Heart right ventricle (tissue), 16 donors: ENCODE measurements around the gene PLEKHG5. TPM values are rescaled to one million over a fixed set of nuclear protein-coding genes. Genes with fewer than 3 reads are reported as not detected.

Experiments
- ATAC-seq, 8 donors: fragments of 200-7000 bp; cut with Tn5 transposase; one replicate each; pipeline ENCODE4 v1.9.1; 2020; ENCODE audit warnings: mild to moderate bottlenecking in 8 of 8, moderate library complexity in 8 of 8, moderate number of reproducible peaks in 1 of 8
- DNase-seq, 2 donors: peaks; one replicate each; pipeline ENCODE4 v3.0.0-alpha.2; 2020
- H3K27ac ChIP-seq, 10 donors: fragments of 200-600 bp; sonication (generic) in 2 of 10; one replicate each; pipeline versions ENCODE4 v1.5.0 to v1.8.0; 2020 to 2022; ENCODE audit warnings: mild to moderate bottlenecking in 3 of 10
- H3K27me3 ChIP-seq, 7 donors: fragments of 200-600 bp; one replicate each; pipeline ENCODE4 v1.8.0; 2021 to 2022; ENCODE audit warnings: mild to moderate bottlenecking in 2 of 7
- H3K36me3 ChIP-seq, 9 donors: fragments of 200-600 bp; sonication (generic) in 1 of 9; one replicate each; pipeline versions ENCODE4 v1.5.0 to v1.8.0; 2020 to 2022; ENCODE audit warnings: mild to moderate bottlenecking in 2 of 9
- H3K4me1 ChIP-seq, 9 donors: fragments of 200-600 bp; sonication (generic) in 1 of 9; one replicate each; pipeline versions ENCODE4 v1.5.0 to v1.8.0; 2020 to 2022; ENCODE audit warnings: mild to moderate bottlenecking in 4 of 9
- H3K4me3 ChIP-seq, 10 donors: fragments of 200-600 bp; sonication (generic) in 2 of 10; one replicate each; pipeline versions ENCODE4 v1.5.0 to v1.8.0; 2020 to 2022; ENCODE audit warnings: mild to moderate bottlenecking in 7 of 10, moderate library complexity in 2 of 10
- H3K9me3 ChIP-seq, 11 donors: fragments of 200-600 bp in 10 of 11; sonication (generic) in 2 of 11; one replicate each; pipeline versions ENCODE4 v1.5.0 to v1.8.0; 2013 to 2022; ENCODE audit warnings: mild to moderate bottlenecking in 2 of 11, control low read depth in 1 of 11, moderate library complexity in 1 of 11
- CTCF ChIP-seq, 9 donors: fragments of 200-600 bp; sonication (generic) in 2 of 9; IDR thresholded peaks; one replicate each; pipeline versions ENCODE4 v1.5.0 to v1.8.0; 2021 to 2022; ENCODE audit warnings: antibody characterized with exemption in 9 of 9, mild to moderate bottlenecking in 5 of 9, moderate library complexity in 1 of 9
- WGBS, 2 donors: extraction: QIAGEN DNeasy Blood & Tissue Kit; methylation state at CpG; one replicate each; pipeline ENCODE4 v1.1.7; 2013; ENCODE audit warnings: inconsistent platforms in 1 of 2; 5-methylcytosine and 5-hydroxymethylcytosine counted together
- intact Hi-C, 10 donors: fragments of 100-400 bp; cut with DNase I; formaldehyde crosslinking; loops; one replicate each; pipeline versions ENCODE4 v1.11.1 to v1.14.2; 2022
- polyA plus RNA-seq, 2 donors: library from polyadenylated mRNA; stranded (reverse); fragments of 200-250 nt; gene quantifications; one replicate each; pipeline ENCODE4 v1.2.3, GENCODE V29; 2013
- total RNA-seq, 10 donors: library from RNA; stranded (reverse); fragmentation: NEBNext Ultra II Directional in 3 of 10; extraction: Animal tissue kit (Norgen Biotek cat#: 25700) in 3 of 10; gene quantifications; one replicate each; pipeline versions ENCODE4 v1.2.1 to v1.2.4, GENCODE V29; 2021 to 2023
- donor health status: Arrhythmogenic right ventricular cardiomyopathy.
- donor health status: ischemic (EF 13 %, LVEDD 7.1; RV severe dilation, severe dysfunction).
- donor health status: healthy with polysubstance abuse.
- donor health status: DM: no; HTN: yes; CAD: no.
- donor health status: DM: no; HTN: no; CAD: no.
- donor health status: ischemic (EF 25% LVEDD 6.9; RV normal size, moderate dysfunction).
- donor health status: ischemic (EF 25% LVEDD 5.7; RV mildly dilated, moderate dysfunction).
- donor health status: healthy.
- donor health status: DM: yes; HTN: yes; CAD: no.
- donor health status: Ischemic cardiomyopathy.
- donor health status: ischemic (EF 35%, LVEDD 5.7; RV mildly dilated, moderate dysfunction).
- donor health status: nonischemic (EF 11% LVEDD 7.7; RV severe dilation, severe dysfunction).
- donor health status: DM: yes; HTN: yes; CAD: no.
- donor health status: PGD.
- donor health status: ischemic (EF 29% LVEDD 5.4; RV normal size, mild dysfunction).
- donor health status: nonischemic (EF 23%, LVEDD 6.1; RV moderate dilation, normal function).

PLEKHG5 gene
- total and polyA plus RNA-seq, 12 donors, result 6.6 to 28.7 (median 15.3) TPM

- WGBS, 2 donors, result 87 to 94% methylated on average over 7 of the region's 7 CpGs
- TF ChIP-seq CTCF (IDR thresholded peaks at IDR 0.05), result no peak
- intact Hi-C loops, result no loop called here
- peaks cover 0 to 99% (median 35%) of the 10 kb centered on the region in 9 donors for H3K36me3 ChIP-seq
- no peaks in the 10 kb centered on the region for H3K9me3 ChIP-seq
- no peaks in the 10 kb centered on the region for H3K27me3 ChIP-seq
- H3K4me3 ChIP-seq, result no peak overlapping the region
- no peak for DNase-seq
- H3K4me1 ChIP-seq, result peaks cover 0 to 3% (median 0%) of the 10 kb centered on the region in 9 donors
- ATAC-seq, result no peak
- H3K27ac ChIP-seq, result no peak overlapping the region
These were observed 19.5 kb downstream of the PLEKHG5 start for GRCh38 chr1:6471970-6472368.

DNA sequence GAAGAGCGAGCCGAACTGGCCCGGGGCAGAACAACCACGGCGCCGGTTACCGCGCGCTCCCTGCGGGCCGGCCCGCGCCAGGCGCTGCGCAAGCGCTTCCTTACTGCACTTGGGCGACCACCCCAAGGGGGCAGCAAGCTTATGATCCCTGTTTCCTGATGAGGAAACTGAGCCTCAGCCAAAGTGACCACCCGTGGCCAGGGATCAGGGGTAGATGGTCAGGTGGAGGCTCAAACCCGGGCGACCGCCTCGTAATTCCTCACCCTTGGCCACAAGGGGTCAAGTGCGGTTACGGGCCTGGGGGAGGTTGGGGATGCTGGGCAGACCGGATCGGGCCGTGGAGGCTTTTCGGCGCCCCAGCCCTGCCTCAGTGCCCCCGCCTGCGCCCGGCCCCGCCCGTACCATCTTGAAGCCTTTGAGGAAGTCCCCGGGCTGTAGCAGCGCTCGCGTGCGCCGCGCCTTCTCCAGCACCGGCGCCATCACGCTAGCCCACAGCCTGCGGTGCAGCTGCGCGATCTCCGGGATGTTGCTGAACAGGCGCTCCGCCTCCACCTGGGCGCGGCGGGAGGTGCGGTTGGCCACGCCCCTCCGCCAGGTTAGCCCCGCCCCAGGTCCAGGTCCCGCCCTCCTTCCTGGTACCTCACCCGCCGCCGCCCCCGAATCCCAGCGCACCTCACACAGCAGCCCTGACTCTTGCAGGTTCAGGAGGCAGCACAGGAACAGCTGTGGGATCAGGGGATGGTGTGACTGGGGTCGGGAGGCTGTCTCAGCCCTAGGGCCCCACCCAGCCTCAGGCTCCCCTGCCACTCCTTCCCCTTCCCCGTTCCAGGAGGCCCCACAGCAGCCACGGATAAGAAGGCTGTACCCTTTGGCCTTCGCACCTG, 20.1 kb downstream of the PLEKHG5 start:
- ATAC-seq, result no peak
- no peak overlapping the region for H3K4me3 ChIP-seq
- WGBS, 2 donors, result 59 to 74% methylated on average over 67 of the region's 67 CpGs
- peaks cover 0 to 3% (median 0%) of the 10 kb centered on the region in 9 donors for H3K4me1 ChIP-seq
- no peak overlapping the region for H3K27ac ChIP-seq
- H3K9me3 ChIP-seq, result no peaks in the 10 kb centered on the region
- intact Hi-C loops, result no loop called here
- DNase-seq, result no peak
- TF ChIP-seq CTCF (IDR thresholded peaks at IDR 0.05), result no peak
- H3K36me3 ChIP-seq, result peaks cover 0 to 98% (median 35%) of the 10 kb centered on the region in 9 donors
- peaks cover 0 to 5% (median 0%) of the 10 kb centered on the region in 7 donors for H3K27me3 ChIP-seq

DNA sequence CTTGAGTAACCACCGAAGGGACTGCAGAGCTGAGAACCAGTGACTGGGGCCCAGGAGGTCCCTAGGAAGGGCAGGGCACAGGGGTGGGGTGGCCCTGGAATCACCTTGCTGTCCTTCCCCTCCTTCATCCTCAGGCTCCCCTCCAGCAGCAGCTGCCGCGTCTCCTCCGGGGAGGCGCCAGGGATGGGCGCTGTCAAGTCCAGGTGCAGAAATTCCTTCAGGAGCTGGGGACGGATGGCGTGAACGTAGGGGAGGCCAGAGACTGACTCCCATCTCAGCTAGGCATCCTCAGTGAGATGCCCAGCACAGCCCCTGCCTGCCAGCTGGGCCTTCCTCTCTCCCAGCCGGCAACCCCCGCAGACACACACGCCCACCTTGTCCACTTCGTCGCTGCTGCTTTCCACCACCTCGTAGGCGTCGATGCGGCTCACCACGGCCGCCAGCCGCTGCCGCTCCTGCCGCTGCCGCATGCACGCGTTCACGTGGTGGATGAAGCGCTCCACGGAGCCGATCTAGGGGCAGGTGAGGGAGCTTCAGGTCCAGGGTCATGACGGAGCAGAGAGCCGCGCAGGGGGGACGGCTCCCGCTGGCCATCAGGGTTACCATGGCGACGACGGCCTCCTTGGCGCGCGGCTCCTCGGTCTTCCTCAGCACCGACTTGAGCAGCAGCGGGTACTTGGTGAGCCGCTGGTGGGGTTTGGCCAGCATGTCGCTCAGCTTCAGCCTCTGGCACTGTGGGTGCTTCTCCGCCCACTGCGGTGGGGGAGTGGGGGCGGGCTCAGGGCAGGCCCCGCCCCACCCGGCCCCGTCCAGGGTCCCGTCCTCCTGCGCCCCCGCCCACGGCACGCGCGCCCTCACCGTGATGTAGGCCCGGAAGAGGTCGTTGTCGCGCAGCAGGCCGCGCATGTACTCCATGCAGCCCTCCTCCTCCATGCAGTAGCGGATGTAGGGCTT, 21.1 kb downstream of the PLEKHG5 start:
- H3K27me3 ChIP-seq, result peaks cover 0 to 15% (median 0%) of the 10 kb centered on the region in 7 donors
- intact Hi-C loops, result no loop called here
- H3K4me3 ChIP-seq, result no peak overlapping the region
- TF ChIP-seq CTCF (IDR thresholded peaks at IDR 0.05), result no peak
- peaks cover 0 to 97% (median 35%) of the 10 kb centered on the region in 9 donors for H3K36me3 ChIP-seq
- no peaks in the 10 kb centered on the region for H3K4me1 ChIP-seq
- H3K27ac ChIP-seq, result no peak overlapping the region
- DNase-seq (no peak), ATAC-seq (no peak)
- H3K9me3 ChIP-seq, result no peaks in the 10 kb centered on the region
- WGBS, 2 donors, result 71 to 73% methylated on average over 66 to 67 of the region's 67 CpGs
